Renal pelvis (tissue), 12 donors: ENCODE data around the gene LHX4. TPM values are rescaled to one million over a fixed set of nuclear protein-coding genes. Genes with fewer than 3 reads are reported as not detected.

Experiments
- DNase-seq: peaks from one replicate; pipeline ENCODE4 v3.0.0-alpha.2; 2013
- long read RNA-seq, 16 experiments: transcript quantifications; one replicate each; lab custom pipeline, GENCODE V29; 2026
- polyA plus RNA-seq, 3 donors: library from polyadenylated mRNA; unstranded; fragments of 120-200 nt; gene quantifications; one replicate each; pipeline ENCODE4 v1.2.1, GENCODE V29; 2013; ENCODE audit not compliant: insufficient read length in 3 of 3

The LHX4 gene
- polyA plus RNA-seq, result 1 to 10 TPM; 1.5 to 4.5 (median 4.3) TPM
- long read RNA-seq, donor 1, result 0 reads
- long read RNA-seq, donor 2, partial matches to known transcripts, result 94 of 94 reads
- long read RNA-seq, donor 2, other reads (novel, unspliced or antisense), result 0 of 94 reads
- long read RNA-seq, donor 3, result 0 reads
- long read RNA-seq, donor 4, result 0 reads
- long read RNA-seq, donor 5, result 0 reads
- long read RNA-seq, donor 6, partial matches to known transcripts, result 73 of 73 reads
- long read RNA-seq, donor 6, other reads (novel, unspliced or antisense), result 0 of 73 reads
- long read RNA-seq, donor 7, result 0 reads
- long read RNA-seq, donor 8, result 0 reads
- long read RNA-seq, donor 9, partial matches to known transcripts, result 95 of 95 reads
- long read RNA-seq, donor 9, other reads (novel, unspliced or antisense), result 0 of 95 reads
- long read RNA-seq, donor 10, result 0 reads
- long read RNA-seq, donor 11, partial matches to known transcripts, result 20 of 34 reads
- long read RNA-seq, donor 11, other reads (novel, unspliced or antisense), result 14 of 34 reads
- long read RNA-seq, donor 12, partial matches to known transcripts, result 107 of 107 reads
- long read RNA-seq, donor 12, other reads (novel, unspliced or antisense), result 0 of 107 reads
- long read RNA-seq, donor 13, partial matches to known transcripts, result 76 of 96 reads
- long read RNA-seq, donor 13, other reads (novel, unspliced or antisense), result 20 of 96 reads
- long read RNA-seq, donor 14, result 0 reads
- long read RNA-seq, donor 15, partial matches to known transcripts, result 125 of 125 reads
- long read RNA-seq, donor 15, other reads (novel, unspliced or antisense), result 0 of 125 reads
- long read RNA-seq, donor 16, partial matches to known transcripts, result 66 of 66 reads
- long read RNA-seq, donor 16, other reads (novel, unspliced or antisense), result 0 of 66 reads

DNA sequence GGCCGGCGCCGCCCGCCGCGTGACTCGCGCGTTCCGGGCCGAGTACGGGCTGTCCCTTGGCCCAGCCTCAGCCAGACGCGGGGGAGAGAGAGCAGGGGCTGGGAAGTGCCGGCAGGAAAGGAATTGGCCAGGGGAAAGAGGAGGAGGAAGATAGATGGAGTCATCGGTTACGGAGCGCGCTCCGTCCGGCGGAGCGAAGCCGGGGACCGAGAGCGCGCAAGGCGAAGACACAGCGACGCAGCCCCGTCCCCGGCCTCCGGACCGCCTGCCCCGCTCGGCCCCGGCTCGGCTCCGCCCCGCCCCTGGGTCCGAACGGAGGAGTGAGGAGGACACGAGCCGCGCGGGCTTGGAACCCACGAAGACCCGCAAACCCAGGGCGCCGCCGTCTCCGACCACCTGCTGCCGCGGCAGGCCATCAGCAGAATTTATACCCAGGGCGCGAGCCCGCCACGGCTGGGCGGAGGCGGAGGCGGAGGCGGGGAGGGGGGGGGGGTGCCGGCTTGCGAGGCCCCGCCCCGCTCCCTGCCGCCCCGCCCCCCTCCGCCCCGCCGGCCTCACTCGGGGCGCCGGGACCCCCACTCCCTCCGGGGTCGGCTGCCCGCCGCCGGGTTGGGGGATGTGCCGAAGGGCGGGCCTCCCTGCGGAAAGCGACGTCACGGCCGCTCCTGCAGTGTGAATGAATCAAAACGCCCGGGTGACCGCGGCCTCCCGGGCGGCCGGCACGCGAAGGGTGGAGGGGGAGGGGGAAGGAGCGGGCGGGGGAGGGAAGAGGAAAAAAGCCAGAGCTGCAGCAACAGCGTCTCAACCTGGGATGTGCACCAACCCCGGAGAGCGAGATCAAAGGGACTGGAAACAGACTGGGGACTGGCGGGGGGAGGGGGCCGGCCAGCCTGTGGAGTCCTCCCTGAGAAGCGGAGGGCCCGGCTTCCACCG lies at the start of gene LHX4:
TSS of gene LHX4 (plus strand) at position 782 of the 933 bp plus-strand sequence. CDS start 266 bp downstream, outside the sequence.
- DNase-seq, result peak; percentile 42

DNA sequence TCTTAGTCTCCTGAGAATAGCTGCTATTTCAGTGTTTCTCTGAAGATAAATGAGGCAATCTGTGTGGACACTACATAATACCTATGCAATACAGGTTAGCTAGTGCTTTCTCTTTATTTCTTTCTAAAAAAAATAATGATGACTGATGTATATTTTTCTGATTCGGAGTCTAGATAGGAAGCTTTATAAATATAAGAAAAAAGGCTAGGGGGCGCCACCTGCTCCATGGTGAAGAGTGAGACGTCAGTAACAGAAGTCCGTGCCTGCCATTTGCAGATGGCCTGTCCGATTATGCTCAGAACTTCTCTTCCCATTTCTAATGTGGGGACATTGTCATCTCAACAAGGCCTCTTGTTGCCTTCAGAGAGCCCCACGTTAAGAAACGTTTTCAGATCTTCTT lies 49.0 kb upstream of the LHX4 start:
- DNase-seq, result no peak

DNA sequence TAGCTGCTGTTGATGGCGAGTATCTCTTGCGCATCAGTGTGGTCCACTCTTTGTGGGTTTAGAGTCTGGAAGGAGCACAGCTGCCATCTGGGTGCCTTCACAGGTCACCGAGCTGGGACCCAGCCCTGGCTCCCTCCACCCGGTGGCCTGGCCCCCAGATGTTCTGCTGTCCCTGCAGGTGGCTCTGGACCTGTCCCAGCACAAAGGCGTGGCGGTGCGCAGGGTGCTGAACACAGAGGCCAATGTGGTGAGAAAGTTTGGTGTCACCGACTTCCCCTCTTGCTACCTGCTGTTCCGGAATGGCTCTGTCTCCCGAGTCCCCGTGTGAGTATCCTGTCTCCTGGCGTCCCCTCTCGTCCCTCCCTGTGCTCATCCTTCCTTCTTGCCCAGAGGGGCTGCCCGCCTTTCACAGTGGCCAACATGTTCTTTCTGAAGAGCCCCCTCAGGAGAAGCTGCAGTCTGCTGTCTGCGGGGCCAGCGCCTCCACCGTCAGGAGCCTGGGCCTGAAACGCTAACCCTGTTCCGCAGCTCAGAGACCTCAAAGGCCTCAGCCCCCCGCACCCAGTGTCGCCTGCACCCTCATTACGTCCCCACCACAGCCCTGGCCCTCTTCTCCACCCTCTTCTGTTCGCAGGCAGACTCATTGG lies 47.9 kb upstream of the LHX4 start:
- DNase-seq, result no peak

DNA sequence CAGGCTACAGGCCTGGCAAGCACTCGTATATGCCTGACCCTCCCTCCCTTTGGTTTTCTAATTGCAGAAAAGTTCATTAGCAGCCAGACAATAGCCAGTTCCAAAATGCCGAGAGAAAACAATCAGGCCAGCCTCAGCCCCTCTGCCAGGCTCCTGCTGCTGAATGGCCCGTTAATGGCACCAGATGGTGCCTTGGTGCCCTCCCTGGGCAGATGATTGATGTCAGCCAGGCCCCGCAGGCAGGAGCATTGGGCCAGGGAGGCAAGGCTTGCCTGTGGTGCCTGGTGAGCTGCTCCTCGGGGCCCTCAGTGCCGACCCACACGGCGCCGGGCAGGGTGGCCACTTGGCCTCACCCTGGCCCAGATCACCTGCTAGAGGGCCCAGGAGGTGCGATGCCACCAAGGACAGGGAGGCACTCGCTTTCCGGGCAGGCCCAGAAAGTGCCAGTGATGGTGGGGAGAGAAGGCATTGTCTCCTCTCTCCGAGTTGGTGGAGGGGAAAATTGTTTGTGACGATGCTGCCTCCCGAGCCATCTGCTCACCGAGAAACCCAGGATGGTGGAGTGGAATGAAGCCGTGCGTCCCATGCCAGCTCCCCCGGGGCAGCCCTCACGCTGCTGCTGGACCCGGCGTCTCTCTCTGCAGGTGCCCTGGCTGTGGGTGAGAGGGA lies 47.3 kb upstream of the LHX4 start:
- no peak for DNase-seq

DNA sequence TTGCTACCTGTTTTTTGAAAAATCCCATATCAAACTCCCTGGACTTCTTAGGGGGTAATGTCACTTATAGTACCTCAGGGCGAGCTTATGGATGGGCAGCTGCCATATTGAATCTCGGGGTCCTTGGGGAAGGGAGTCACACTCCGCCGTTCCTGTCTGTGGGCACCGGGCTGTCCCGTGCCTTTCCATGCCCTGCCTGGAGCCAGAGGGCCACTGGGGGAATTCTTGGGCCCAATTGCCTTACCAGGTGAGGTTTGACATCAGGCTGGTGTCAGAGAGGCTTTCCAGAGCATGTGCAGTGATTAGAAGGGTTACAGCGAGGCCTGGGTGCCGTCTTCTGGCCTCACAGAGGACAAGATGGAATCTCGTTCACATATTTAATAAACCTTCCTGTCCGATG lies 46.6 kb upstream of the LHX4 start:
- DNase-seq, result no peak

DNA sequence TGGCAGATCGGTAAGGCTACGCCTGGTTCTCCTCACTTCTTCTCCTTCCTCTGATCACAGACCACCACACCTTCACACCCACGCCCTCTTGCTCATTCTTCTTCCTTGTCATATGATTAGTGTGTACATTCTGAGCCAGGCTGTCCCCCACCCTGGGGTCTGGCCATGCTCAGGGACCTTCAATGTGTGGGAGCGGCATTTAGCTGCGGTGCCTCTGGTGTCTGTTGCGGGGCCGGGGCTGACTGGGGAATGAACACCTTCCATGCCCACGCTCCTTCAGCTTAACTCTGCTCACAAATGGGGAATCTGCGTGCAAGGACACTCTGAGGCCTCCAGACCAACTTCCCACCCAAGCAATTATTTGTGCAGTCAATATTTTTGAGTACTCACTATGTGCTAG lies 46.0 kb upstream of the LHX4 start:
- no peak for DNase-seq

DNA sequence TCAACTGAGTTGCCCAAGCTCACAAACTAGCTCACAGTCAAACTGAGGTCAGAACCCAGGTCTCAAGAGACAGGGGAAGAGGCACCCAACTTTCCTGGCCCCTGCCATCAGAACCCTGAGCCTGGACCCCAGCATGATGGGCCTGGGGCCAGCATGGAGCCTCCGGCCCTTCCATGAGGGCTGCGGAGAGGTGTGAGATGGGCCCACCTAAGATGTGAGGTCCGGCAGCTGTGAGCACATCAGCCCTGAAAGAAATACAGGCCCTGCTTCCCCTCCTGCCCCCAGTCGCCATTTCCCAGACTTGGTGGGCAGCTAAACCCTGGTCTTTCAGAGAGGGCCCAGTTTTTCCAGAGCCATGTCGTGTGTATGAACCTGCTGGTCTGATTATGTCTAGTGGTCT lies 44.8 kb upstream of the LHX4 start:
- no peak for DNase-seq

DNA sequence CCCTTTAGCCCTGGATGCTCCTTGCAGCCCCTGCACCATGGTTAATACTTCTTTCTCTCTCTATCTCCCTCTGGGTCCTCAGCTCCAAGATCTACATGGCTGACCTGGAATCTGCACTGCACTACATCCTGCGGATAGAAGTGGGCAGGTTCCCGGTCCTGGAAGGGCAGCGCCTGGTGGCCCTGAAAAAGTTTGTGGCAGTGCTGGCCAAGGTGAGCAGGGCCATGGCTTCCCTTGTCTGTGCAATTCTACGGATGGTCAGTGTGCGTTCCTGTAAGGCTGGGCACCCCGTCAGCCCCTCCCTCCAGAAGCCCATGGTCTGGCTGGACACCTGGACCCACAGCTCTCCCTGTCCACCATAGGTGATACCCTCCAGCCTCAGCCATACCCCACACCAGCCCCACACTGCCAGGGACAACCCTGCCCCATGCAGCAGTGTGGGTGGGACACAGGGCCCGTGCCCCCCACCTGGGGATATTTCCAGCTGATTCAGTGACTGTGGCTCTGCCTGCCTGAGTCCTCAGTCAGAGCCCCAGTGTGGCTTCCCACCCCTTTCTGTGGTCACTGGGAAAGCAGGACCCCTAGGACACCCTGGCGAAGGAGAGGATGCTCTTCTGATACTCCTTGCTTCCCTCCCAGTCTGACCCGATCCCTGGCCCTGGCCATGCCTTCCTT lies 44.0 kb upstream of the LHX4 start:
- no peak for DNase-seq

DNA sequence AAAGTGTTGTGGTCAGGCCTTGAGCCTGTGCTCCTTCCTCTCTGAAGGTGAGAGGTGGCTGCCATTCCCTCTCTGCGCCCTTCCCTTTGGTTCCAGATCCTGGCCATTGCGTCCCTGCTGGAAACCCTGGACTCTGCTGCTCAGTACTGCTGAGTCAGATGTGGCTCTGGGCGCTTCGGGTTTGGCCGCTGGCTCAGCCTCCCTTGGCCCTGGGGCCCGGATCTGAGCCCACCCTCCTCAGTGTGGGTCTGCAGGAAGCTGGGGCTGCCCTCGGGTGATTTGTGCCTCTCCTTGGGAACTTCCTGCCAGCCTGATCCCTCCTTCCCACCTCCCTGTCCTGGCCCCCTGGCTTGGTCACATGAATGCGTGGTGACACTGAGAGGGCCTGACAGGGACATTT lies 43.2 kb upstream of the LHX4 start:
- DNase-seq, result no peak

DNA sequence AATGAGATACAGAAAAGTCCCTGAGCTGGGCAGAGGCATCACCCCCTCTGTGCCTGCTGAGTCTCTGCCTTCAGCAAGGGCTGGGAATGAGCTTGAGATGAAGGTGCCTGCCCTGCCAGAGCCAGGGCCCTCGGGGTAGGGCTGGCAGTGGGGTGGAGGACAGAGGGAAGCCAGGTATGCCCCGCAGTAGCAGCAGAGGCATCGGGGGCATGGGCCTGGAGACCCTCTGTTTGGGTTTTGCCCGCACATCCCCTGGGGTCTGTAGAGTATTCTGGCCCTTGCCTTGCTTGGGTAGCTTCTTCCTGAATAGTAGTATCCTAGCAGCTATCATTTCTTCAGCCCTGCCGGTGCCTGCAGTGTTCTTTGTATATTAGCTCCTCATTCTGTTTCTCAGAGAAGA lies 42.4 kb upstream of the LHX4 start:
- DNase-seq, result no peak

DNA sequence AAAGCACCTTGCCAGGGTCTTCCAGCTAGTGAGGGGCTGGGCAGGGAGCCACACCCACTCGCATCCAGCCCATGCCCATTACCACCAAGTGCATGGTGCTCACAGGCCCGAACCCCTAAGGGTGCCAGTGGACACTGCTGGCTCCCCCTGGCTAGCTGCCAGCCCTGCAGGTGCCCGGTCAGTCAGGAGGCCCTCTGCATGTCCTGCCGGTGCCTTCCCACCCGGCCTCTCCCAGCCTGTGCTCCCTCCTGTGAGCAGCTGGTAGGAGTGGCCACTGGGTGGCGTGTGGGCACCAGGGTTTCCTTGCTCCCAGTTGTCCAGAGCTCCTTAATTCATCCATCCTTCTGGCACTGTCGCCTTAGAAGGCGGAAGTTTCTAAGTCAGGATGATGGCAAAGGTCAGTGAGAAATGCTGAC lies 42.0 kb upstream of the LHX4 start:
- DNase-seq, result peak; percentile 67

DNA sequence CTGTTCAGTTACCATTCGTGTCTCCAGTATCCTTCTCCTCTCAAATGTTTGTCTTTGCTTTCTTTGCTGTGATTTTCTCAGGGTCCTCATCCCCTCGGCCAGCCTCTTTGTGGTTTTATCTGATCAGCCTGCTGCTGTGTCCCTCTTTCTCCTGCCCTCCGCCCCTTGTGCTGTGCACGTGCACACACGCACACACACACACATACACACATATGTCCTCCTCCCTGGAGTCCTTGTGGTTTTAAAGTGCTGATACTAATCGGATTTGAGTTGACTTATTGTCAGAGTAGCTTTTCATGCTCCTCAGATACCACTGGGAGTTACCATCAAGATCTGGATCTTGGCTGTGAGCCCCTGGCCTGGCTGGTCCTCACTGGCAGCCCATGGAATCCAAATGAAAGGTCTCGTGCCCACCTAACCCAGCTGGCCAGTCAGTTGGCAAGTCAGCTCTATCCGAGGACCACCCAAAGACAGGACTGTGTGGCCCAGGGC lies 41.3 kb upstream of the LHX4 start:
- DNase-seq, result no peak

DNA sequence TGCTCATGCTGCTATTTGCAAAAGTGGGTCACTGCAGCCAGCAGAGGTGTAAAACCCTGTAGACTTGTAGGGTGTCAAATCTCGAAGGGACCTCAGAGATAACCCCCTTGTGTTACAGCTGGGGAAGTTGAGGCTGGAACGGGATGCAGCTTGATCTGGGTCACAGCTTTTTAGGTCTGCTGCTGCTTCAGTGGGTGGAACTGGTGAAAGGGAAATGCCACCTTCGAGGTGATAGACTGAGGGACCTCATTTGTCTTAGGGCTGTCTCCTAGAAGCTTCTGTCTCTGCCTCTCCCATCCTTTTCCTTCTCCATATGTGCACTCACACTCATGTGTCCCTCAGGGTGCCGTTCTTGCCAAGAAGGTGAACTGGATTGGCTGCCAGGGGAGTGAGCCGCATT lies 40.0 kb upstream of the LHX4 start:
- no peak for DNase-seq

DNA sequence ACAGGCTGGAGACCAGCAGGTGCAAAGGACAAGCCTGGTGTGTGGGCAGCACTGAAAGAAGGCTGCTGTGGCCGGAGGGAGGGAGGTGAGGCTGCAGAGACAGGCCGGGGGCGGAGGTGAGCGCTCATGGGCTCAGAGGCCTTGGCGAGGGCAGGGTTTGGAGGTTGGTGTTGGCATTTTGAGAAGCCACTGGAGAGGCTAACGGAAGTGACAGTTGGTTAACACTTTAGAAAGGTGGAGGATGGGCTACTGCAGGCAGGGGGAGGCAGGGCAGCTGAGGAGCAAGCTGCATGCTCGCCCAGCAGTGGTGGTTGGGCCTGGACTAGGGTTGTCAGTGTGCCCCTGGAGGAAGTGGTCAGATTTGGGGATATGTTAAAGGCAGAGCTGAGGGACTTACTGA lies 37.9 kb upstream of the LHX4 start:
- no peak for DNase-seq

DNA sequence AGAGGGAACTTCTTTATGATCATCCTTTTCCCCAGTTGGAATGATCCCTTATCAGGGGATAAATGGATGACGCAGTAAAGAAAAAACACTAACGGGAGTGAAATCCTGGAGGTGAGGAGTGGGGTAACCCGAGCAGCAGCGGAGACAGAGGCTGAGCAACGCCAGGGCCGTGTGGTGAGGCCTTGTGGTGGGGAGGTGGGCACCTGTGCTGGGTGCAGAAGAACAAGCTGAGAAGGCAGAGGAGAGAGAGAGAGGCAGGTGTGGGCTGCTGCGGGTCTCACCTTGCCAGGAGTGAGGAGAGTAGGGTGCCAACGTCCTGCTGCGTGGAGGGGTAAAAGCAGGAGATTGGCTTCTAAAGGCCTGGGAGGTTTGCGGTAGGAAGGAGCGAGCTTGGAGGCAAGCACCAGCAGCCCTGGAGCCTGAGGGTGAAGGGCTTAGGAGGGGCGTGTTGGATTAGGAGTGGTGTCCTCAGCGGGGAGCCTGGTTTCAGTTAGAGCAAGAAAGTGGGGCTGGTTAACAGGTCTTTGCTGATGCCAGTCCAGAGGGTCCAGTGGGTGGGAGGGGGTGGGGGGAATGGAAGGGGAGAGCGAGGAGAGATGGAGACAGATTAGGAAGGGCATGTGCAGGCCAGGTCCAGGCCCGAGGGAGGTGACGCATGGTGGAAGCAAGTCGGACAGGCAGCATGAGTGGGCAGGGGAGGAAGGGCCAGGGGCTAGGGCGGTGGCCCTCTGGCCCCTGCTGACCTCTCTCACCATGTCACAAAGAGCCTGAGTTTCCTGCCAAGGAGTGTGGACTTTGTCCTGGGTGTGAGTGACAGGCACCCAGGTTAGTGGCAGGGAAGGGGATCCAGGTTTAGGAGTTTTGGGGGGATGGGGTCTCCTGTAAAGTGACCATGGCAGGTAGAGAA lies 36.7 kb upstream of the LHX4 start:
- DNase-seq, result no peak

DNA sequence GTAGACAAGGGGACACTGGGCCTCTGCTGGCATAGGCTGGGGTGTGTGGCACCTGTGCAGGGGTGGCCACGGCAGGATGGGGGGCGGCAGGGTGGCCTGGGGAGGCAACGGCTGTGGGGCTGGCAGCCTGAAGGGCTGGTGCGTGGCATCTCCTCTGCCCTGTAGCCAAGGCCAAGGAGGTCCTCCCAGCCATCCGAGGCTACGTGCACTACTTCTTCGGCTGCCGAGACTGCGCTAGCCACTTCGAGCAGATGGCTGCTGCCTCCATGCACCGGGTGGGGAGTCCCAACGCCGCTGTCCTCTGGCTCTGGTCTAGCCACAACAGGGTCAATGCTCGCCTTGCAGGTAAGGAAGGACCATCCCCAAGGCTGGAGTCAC lies 36.0 kb upstream of the LHX4 start:
- DNase-seq, result no peak

DNA sequence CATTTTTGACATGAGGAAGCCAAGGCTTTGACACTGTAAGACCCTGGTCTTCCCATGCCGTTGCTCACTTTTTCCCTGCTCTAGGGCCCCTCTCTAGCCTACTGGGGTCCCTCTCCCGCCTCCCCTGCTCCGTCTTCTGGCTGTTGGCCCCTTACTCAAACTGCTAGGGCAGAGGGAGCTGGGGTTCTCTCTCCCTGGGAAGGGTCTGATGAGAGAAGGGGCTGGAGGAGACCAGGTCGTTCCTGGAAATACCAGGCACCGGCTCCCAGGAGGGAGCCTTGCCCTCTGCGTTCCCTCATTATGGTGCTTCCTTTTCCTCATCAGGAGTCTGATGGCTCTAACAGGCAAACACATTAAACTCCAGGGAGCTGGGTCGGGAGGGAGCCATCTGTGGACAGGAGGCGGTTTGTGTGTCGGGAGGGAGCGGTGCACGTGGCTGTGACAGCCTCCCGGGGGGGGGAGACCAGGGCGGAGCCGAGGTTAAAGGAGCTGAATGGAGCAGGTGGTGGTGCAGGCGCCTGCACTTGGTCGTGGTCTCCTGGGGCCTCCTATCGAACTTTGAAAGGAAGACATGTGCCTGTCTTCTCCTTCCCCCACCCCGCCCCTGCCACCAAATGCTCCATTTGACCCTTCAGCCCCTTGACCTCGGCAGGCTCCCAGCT lies 35.4 kb upstream of the LHX4 start:
- no peak for DNase-seq

DNA sequence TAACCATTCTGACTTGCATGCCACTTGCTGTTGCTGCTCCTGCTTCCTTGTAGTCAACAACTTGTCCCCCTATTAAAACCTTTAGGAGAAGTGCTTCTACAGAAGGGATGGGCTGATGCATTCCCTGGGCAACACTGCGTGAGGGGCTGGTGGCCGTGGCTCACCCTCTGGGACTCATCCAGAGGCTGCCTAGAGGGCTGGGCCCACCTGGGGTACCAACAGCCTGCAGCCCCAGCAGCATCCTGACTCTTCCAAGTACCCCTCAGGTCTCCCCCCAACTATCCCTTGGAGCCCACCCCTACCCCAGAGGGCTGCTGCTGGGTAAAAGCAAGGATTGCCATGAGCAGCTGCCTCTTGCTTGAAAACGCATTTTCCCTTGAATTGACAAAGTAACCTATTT lies 34.7 kb upstream of the LHX4 start:
- DNase-seq, result no peak
